ENCODE results near the gene NRN1L.

The NRN1L gene

DNA sequence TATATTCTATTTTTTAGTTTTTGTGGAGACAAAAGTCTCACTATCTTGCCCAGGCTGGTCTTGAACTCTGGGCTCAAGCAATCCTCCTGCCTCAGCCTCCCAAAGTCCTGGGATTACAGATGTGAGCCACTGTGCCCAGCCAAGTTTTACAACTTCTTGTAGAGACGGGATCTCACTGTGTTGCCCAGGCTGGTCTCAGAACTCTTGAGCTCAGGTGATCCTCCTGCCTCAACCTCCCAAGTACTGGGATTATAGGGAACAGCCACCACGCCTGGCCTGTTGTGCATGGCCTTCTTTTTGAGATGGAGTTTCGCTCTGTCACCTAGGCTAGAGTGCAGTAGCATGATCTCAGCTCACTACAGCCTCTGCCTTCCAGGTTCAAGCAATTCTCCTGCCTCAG, 31.0 kb upstream of the NRN1L start:
- H3K4me3 ChIP-seq (replicated peaks in 1 of 2; ENCODE audit: low read depth in 2 of 2, low read length in 2 of 2), result no peak overlapping the region
- DNase-seq (ENCODE audit: low read depth in 2 of 2), result no peak
- TF ChIP-seq, protein P1, sequence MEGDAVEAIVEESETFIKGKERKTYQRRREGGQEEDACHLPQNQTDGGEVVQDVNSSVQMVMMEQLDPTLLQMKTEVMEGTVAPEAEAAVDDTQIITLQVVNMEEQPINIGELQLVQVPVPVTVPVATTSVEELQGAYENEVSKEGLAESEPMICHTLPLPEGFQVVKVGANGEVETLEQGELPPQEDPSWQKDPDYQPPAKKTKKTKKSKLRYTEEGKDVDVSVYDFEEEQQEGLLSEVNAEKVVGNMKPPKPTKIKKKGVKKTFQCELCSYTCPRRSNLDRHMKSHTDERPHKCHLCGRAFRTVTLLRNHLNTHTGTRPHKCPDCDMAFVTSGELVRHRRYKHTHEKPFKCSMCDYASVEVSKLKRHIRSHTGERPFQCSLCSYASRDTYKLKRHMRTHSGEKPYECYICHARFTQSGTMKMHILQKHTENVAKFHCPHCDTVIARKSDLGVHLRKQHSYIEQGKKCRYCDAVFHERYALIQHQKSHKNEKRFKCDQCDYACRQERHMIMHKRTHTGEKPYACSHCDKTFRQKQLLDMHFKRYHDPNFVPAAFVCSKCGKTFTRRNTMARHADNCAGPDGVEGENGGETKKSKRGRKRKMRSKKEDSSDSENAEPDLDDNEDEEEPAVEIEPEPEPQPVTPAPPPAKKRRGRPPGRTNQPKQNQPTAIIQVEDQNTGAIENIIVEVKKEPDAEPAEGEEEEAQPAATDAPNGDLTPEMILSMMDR (IDR thresholded peaks at IDR 0.05; ENCODE audit: low read depth, low read length), result no peak

DNA sequence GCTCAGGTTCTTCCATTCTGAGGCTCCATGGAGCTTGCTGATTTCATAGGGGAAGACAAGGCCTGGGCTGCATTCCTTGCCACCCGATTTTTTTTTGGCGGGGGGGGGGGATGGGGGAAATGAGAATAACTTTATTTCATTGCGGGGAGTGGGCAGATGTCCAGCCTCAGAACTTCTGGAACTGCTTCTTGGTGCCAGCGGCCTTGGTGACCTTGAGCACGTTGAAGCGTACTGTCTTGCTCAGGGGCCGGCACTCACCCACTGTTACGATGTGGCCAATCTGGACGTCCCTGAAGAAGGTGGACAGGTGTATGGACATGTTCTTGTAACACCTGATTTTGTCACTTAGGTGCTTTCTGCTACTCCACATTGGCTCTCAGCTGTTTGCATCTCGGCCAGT, 28.9 kb upstream of the NRN1L start:
- H3K4me3 ChIP-seq (replicated peaks in 1 of 2; ENCODE audit: low read depth in 2 of 2, low read length in 2 of 2), result no peak overlapping the region
- TF ChIP-seq, protein P1 (IDR thresholded peaks at IDR 0.05; ENCODE audit: low read depth, low read length), result no peak
- no peak for DNase-seq (ENCODE audit: low read depth in 2 of 2)

DNA sequence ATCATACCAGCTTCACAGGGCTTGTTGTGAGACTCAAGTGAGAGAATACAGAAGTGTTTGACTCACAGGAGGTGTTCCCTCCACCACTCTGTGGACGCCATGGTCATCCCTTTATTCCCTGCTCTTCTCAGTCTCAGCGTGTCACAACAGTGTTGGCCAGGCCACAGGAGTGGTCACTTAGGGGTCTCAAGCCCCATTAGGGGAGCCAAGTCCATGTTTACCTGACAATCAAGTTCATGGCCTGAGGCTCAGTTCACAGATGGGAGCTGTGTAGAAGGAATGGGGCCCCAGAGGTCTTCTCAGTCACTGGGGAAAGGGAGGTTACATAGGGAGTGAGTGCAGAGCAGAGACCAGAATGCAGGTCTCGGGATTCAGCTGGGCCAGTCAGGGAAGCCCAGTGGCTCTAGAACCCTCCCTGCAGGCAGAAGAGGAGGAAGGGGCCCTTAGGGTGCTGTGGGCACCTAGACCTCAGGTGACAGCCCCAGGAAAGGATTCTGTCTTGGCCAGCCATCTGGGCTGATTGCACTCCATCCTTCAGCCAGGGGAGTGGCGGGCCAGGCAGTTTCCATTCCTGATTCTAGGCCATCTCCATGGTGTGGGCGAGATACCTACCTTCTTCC, 27.6 kb upstream of the NRN1L start:
- no peak for DNase-seq (ENCODE audit: low read depth in 2 of 2)
- H3K4me3 ChIP-seq (replicated peaks in 1 of 2; ENCODE audit: low read depth in 2 of 2, low read length in 2 of 2), result no peak overlapping the region
- TF ChIP-seq, protein P1 (IDR thresholded peaks at IDR 0.05; ENCODE audit: low read depth, low read length), result no peak

DNA sequence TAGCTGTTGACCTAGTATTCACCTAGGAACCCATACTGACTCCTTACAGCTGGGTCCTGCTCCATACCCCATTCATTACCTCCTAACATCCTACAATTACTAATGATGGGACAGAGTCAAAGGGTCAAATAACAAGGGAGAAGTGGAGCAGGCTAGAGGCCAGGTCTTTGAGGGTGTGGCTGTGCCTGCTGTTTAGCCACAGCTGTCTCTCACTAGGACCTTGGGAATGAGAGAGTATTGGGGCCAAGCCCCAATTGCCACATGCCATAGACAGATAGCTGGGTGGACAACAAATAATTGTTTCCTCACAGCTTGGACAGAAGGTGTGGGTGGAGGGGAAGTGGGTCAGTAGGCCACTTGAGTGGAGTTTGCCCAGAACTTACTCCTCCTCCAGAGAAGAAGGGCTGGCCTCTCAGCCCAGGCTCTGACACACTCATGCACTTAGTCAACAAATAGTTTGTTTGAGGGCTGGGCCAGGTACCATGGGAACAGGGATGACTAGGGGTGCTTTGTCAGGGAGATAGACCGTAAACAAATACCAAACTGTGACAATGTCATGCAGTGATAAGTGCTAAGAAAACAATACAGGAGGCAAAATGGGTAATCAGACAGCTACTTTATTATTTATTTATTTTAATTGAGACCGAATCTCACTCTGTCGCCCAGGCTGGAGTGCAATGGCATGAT, 27.0 kb upstream of the NRN1L start:
- H3K4me3 ChIP-seq (replicated peaks in 1 of 2; ENCODE audit: low read depth in 2 of 2, low read length in 2 of 2), result no peak overlapping the region
- TF ChIP-seq, protein P1 (IDR thresholded peaks at IDR 0.05; ENCODE audit: low read depth, low read length), result no peak
- peak; percentile 96 to 98 for DNase-seq (ENCODE audit: low read depth in 2 of 2)

DNA sequence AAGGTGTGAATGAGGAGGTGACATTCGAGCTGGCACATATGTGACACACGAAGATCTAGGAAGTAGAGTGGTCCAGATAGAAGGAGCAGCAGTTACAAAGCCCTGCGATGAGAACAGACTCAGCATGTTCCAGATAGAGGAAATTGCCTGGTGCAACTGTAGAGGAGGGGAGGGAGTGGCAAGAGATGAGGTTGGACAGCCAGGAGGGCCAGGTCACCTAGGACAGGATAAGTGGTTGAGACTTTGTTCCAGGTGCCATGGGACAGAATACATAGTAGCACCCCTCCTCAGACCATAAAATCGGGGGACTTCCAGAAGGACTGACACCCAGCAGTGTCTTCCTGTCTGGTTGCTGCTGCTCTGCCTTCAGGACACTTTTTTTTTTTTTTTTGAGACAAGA, 26.2 kb upstream of the NRN1L start:
- TF ChIP-seq, protein P1 (IDR thresholded peaks at IDR 0.05; ENCODE audit: low read depth, low read length), result no peak
- no peak for DNase-seq (ENCODE audit: low read depth in 2 of 2)
- H3K4me3 ChIP-seq (replicated peaks in 1 of 2; ENCODE audit: low read depth in 2 of 2, low read length in 2 of 2), result no peak overlapping the region

DNA sequence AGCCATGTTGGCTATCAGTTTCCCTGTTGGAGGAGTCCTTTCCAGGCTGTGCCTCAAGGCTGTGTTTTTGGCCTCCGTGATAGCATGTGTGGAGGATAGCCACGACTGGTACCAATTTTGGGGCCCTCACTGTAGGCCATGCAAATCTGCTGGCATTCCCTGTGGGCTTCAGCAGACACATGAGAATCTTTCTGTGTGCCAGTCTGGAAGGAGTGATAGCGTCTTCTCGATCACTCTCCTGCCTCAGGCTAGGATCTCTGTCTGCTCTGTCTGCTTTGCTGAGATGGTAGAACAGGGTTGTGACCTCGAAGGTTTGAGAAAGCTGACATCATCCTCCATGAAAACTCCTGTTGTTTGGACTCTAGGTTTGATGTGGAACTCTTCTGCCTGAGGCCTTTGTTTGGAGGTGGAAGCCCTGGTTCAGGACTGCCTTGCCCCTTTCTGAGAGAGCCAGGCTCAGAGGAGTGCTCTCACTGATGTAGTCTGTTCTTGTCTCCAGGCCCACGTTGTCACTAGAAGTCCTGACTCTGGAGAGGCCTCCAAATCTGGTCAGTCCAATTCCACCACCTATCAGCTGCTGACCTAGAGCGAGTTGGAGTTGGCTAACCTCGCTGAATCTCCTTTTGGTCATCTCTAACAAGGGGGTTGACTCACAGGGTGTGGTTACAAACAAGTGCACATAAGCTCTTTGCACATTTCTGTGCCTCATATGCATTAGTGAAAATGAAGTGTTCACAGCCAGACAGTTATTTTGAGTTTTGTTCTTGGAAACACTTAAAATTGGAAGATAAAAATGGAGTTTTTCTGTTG, 23.9 kb upstream of the NRN1L start:
- no peak overlapping the region for H3K4me3 ChIP-seq (replicated peaks in 1 of 2; ENCODE audit: low read depth in 2 of 2, low read length in 2 of 2)
- DNase-seq (ENCODE audit: low read depth in 2 of 2), result peak; percentile 17 to 77
- TF ChIP-seq, protein P1 (IDR thresholded peaks at IDR 0.05; ENCODE audit: low read depth, low read length), result no peak
